HepG2 (cell line): ENCODE data around the gene HYAL1. TPM values are rescaled to one million over a fixed set of nuclear protein-coding genes. Genes with fewer than 3 reads are reported as not detected.

Experiments used
- ARID4A ChIP-seq: sonication (generic); formaldehyde crosslinking; IDR thresholded peaks from 2 replicates; pipeline ENCODE4 v1.5.0; 2020; ENCODE audit warnings: mild to moderate bottlenecking, missing genetic modification reagents, borderline replicate concordance
- ATM ChIP-seq: fragments of 450-650 bp; IDR thresholded peaks from 2 replicates; pipeline ENCODE4 v1.7.1; 2017; ENCODE audit warnings: mild to moderate bottlenecking, borderline replicate concordance
- CEBPG ChIP-seq: IDR thresholded peaks from 2 replicates; pipeline ENCODE4 v1.6.1; 2016
- DPF2 ChIP-seq: sonication (generic); formaldehyde crosslinking; IDR thresholded peaks from 2 replicates; pipeline ENCODE4 v1.4.0; 2020; ENCODE audit warnings: mild to moderate bottlenecking, low read depth, missing genetic modification reagents, borderline replicate concordance
- FOSL2 ChIP-seq: sonication (generic); formaldehyde crosslinking; IDR thresholded peaks from 2 replicates; pipeline ENCODE4 v1.4.0; 2020; ENCODE audit warnings: missing genetic modification reagents
- MTF2 ChIP-seq: sonication (generic); formaldehyde crosslinking; IDR thresholded peaks from 2 replicates; pipeline ENCODE4 v1.5.0; 2020; ENCODE audit warnings: missing genetic modification reagents, borderline replicate concordance
- NFKBIZ ChIP-seq: IDR thresholded peaks from 2 replicates; pipeline ENCODE4 v1.6.1; 2018; ENCODE audit warnings: missing genetic modification reagents, missing compliant biosample characterization
- NR2F1 ChIP-seq, 2 experiments: fragments of 450-650 bp in 1 of 2; formaldehyde crosslinking in 1 of 2; IDR thresholded peaks; 2 replicates each; pipeline versions ENCODE4 v1.5.0 to v1.6.1; 2016 to 2020; ENCODE audit warnings: mild to moderate bottlenecking in 1 of 2, missing compliant biosample characterization in 1 of 2, missing genetic modification reagents in 1 of 2, moderate library complexity in 1 of 2
- POGK ChIP-seq: sonication (generic); formaldehyde crosslinking; conservative IDR thresholded peaks from 2 replicates; pipeline ENCODE4 v1.8.0; 2022; ENCODE audit warnings: mild to moderate bottlenecking, moderate library complexity, missing genetic modification reagents
- RNF2 ChIP-seq: fragments of 450-650 bp; conservative IDR thresholded peaks from 2 replicates; pipeline ENCODE4 v1.6.1; 2016; ENCODE audit warnings: low read depth
- SCMH1 ChIP-seq: sonication (generic); formaldehyde crosslinking; IDR thresholded peaks from 2 replicates; pipeline ENCODE4 v1.9.0; 2021; ENCODE audit warnings: missing genetic modification reagents, mild to moderate bottlenecking, borderline replicate concordance
- SNAPC5 ChIP-seq: sonication (generic); formaldehyde crosslinking; IDR thresholded peaks from 2 replicates; pipeline ENCODE4 v1.8.1; 2023; ENCODE audit warnings: mild to moderate bottlenecking, missing genetic modification reagents, borderline replicate concordance
- SP1 ChIP-seq, 2 experiments: fragments of 450-650 bp in 1 of 2; sonication (generic) in 1 of 2; formaldehyde crosslinking in 1 of 2; IDR thresholded peaks; 2 replicates each; pipeline versions ENCODE4 v1.4.0 to v1.6.1; 2016 to 2020; ENCODE audit warnings: missing genetic modification reagents in 1 of 2
- SRY ChIP-seq: sonication (generic); formaldehyde crosslinking; IDR thresholded peaks from 2 replicates; pipeline ENCODE4 v1.8.0; 2022; ENCODE audit warnings: mild to moderate bottlenecking, missing genetic modification reagents
- TOE1 ChIP-seq: sonication (generic); formaldehyde crosslinking; IDR thresholded peaks from 2 replicates; pipeline ENCODE4 v1.4.0; 2020; ENCODE audit warnings: mild to moderate bottlenecking, missing genetic modification reagents
- ZC3H4 ChIP-seq: sonication (generic); formaldehyde crosslinking; IDR thresholded peaks from 2 replicates; pipeline ENCODE4 v1.4.0; 2020; ENCODE audit warnings: missing genetic modification reagents, borderline replicate concordance
- ZEB1 ChIP-seq: IDR thresholded peaks from 2 replicates; pipeline ENCODE4 v1.6.1; 2012; ENCODE audit warnings: mild to moderate bottlenecking, low read depth, inconsistent platforms; ENCODE audit not compliant: insufficient replicate concordance
- ZFP36 ChIP-seq: fragments of 150-350 bp; IDR thresholded peaks from 2 replicates; pipeline ENCODE4 v1.6.1; 2018; ENCODE audit warnings: borderline replicate concordance, low read length, low read depth; ENCODE audit not compliant: partially characterized antibody
- ZFP36L2 ChIP-seq: sonication (generic); formaldehyde crosslinking; IDR thresholded peaks from 2 replicates; pipeline ENCODE4 v1.4.0; 2020; ENCODE audit warnings: missing genetic modification reagents
- ZNF414 ChIP-seq: sonication (generic); formaldehyde crosslinking; IDR thresholded peaks from 2 replicates; pipeline ENCODE4 v1.5.0; 2020; ENCODE audit warnings: missing genetic modification reagents
- ZNF484 ChIP-seq: sonication (generic); formaldehyde crosslinking; IDR thresholded peaks from 2 replicates; pipeline ENCODE4 v1.5.1; 2020; ENCODE audit warnings: mild to moderate bottlenecking, low read depth, missing genetic modification reagents, borderline replicate concordance
- ZNF530 ChIP-seq: sonication (generic); formaldehyde crosslinking; IDR thresholded peaks from 2 replicates; pipeline ENCODE4 v1.5.0; 2020; ENCODE audit warnings: low read depth, mild to moderate bottlenecking, missing genetic modification reagents
- ZNF674 ChIP-seq: sonication (generic); formaldehyde crosslinking; IDR thresholded peaks from 2 replicates; pipeline ENCODE4 v1.5.0; 2020; ENCODE audit warnings: low read depth, mild to moderate bottlenecking, missing genetic modification reagents
- ZNF720 ChIP-seq: sonication (generic); formaldehyde crosslinking; IDR thresholded peaks from 2 replicates; pipeline ENCODE4 v1.4.0; 2020; ENCODE audit warnings: missing genetic modification reagents
- polyA plus RNA-seq, 8 experiments: library from polyadenylated mRNA; depleted of rRNA in 3 of 8; stranded (reverse) in 7 of 8; unstranded in 1 of 8; fragments of >200 nt; fragmentation: Illumina TruSeq in 4 of 8; extraction: Trizol in 4 of 8; gene quantifications; 2 replicates each; pipeline versions ENCODE4 v1.2.1 to v1.2.3, GENCODE V29; 2011 to 2016; ENCODE audit warnings: low read depth in 4 of 8, missing spikeins in 1 of 8, mixed read lengths in 1 of 8; ENCODE audit not compliant: insufficient read depth in 1 of 8
- total RNA-seq, 5 experiments: library from RNA; depleted of rRNA; stranded (reverse); fragments of >200 nt; fragmentation: Illumina TruSeq; extraction: Trizol; gene quantifications; 2 replicates each; pipeline ENCODE4 v1.2.3, GENCODE V29; 2016; ENCODE audit warnings: low read depth in 1 of 5

The HYAL1 gene
- total and polyA plus RNA-seq, 2 of the 13 experiments (the other 11 are each of a cell fraction or from before 2014, with no cell fraction given): 76.5 to 193 TPM

GRCh38 chr3:50337175-50337861, 33.9 kb upstream of the HYAL1 start (continued):
- TF ChIP-seq POGK (peak; percentile 91), TOE1 (CRISPR knock-in tag) (no peak), ZNF720 (no peak), FOSL2 (CRISPR knock-in tag) (peak; percentile 68), ARID4A (CRISPR knock-in tag) (peak; percentile 99), ZC3H4 (CRISPR knock-in tag) (no peak), MTF2 (CRISPR knock-in tag) (0 out of 2 replicates have a peak, but pooled peaks have one; percentile 62), RNF2 (peak; percentile 86), SNAPC5 (CRISPR knock-in tag) (no peak), SP1 (IDR thresholded peaks at IDR 0.05) (no peak), SP1 (CRISPR knock-in tag; IDR thresholded peaks at IDR 0.05) (peak; percentile 52), CEBPG (CRISPR knock-in tag) (no peak), NR2F1 (CRISPR knock-in tag; IDR thresholded peaks at IDR 0.05) (no peak), SRY (CRISPR knock-in tag) (peak; percentile 91; the same call in 1 of the 2 replicates), SCMH1 (no peak), ATM (no peak), ZNF530 (no peak), ZNF674 (CRISPR knock-in tag) (peak; percentile 77; the same call in 1 of the 2 replicates), ZEB1 (no peak), DPF2 (CRISPR knock-in tag) (no peak), ZFP36 (no peak), ZFP36L2 (CRISPR knock-in tag) (no peak), ZNF484 (CRISPR knock-in tag) (no peak), ZNF414 (CRISPR knock-in tag) (peak; percentile 69), NFKBIZ (CRISPR knock-in tag) (no peak)
